ENCODE measurements around the gene PACSIN3.

DNA sequence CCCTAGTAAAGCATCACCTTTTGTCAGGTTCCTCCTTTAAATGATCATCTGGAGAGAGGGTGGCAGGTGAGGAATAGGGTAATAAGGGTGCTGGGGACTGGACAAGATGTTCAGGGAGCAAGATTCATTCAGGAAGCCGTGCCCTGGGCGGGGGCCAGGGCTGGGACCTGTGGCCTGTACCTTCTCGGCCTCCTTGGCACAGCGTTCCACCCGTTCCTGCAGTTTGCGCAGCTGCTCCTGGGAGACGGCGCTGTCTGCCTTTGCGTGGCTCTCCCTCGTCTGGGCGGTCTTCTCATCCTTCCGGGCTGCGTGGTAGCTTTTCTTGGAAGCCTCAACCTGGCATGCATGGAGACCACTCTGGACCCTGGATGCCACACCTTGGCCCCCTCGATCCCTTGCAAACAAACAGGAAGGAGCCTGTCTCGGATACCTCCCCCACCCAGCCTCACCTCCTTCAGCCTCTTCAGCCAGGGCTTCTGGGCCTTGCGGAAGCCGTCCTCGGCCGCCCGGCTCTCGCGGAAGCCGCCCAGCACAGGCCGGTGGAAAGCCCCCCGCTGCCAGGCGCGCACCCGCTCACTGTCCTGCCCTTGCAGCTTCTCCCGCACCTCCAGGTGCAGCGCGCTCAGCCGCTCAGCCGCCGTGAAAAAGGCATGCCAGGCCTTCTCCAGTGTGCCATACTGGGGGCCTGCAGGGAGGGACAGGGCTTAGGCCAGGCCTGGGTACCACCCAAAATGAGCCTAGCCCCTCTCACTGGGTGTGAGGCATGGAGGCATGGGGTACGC is 6.0 kb downstream of the PACSIN3 start:
- TF ChIP-seq, protein P1, sequence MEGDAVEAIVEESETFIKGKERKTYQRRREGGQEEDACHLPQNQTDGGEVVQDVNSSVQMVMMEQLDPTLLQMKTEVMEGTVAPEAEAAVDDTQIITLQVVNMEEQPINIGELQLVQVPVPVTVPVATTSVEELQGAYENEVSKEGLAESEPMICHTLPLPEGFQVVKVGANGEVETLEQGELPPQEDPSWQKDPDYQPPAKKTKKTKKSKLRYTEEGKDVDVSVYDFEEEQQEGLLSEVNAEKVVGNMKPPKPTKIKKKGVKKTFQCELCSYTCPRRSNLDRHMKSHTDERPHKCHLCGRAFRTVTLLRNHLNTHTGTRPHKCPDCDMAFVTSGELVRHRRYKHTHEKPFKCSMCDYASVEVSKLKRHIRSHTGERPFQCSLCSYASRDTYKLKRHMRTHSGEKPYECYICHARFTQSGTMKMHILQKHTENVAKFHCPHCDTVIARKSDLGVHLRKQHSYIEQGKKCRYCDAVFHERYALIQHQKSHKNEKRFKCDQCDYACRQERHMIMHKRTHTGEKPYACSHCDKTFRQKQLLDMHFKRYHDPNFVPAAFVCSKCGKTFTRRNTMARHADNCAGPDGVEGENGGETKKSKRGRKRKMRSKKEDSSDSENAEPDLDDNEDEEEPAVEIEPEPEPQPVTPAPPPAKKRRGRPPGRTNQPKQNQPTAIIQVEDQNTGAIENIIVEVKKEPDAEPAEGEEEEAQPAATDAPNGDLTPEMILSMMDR (IDR thresholded peaks at IDR 0.05): no peak
- no peak for TF ChIP-seq POLR2A (IDR thresholded peaks at IDR 0.05)
